Lung (tissue), 12 donors: ENCODE data around the gene LGI1. TPM values are rescaled to one million over a fixed set of nuclear protein-coding genes. Genes with fewer than 3 reads are reported as not detected.

Experiments used
- ATAC-seq: fragments of 200-7000 bp; cut with Tn5 transposase; one replicate; pipeline ENCODE4 v1.9.1; 2020; ENCODE audit warnings: moderate number of reproducible peaks; ENCODE audit not compliant: insufficient read depth, low FRiP score
- DNase-seq, 3 donors: peaks; one replicate each; pipeline ENCODE4 v3.0.0-alpha.2; 2013 to 2017
- H3K27ac ChIP-seq, 2 donors: one replicate each; pipeline ENCODE4 v1.5.1; 2013; ENCODE audit warnings: mild to moderate bottlenecking in 2 of 2, moderate library complexity in 2 of 2, control low read depth in 1 of 2, inconsistent platforms in 1 of 2, low read depth in 1 of 2, low read length in 1 of 2
- H3K27me3 ChIP-seq, 3 donors: one replicate each; pipeline ENCODE4 v1.5.1; 2013; ENCODE audit warnings: low read length in 2 of 3; ENCODE audit not compliant: control insufficient read depth in 3 of 3, insufficient read depth in 3 of 3
- H3K36me3 ChIP-seq, 4 donors: one replicate each; pipeline ENCODE4 v1.5.1; 2013; ENCODE audit warnings: low read length in 4 of 4, mild to moderate bottlenecking in 1 of 4, moderate library complexity in 1 of 4; ENCODE audit not compliant: control insufficient read depth in 4 of 4, insufficient read depth in 4 of 4
- H3K4me1 ChIP-seq, 5 donors: one replicate each; pipeline ENCODE4 v1.5.1; 2013; ENCODE audit warnings: low read length in 5 of 5, mild to moderate bottlenecking in 2 of 5, moderate library complexity in 1 of 5; ENCODE audit not compliant: control insufficient read depth in 5 of 5, insufficient read depth in 5 of 5
- H3K4me3 ChIP-seq: one replicate; pipeline ENCODE4 v1.5.1; 2013; ENCODE audit warnings: mild to moderate bottlenecking, control low read depth, moderate library complexity
- H3K9ac ChIP-seq, 2 donors: one replicate each; pipeline ENCODE4 v1.5.1; 2013; ENCODE audit warnings: low read length in 2 of 2, control low read depth in 1 of 2; ENCODE audit not compliant: insufficient read depth in 1 of 2
- H3K9me3 ChIP-seq, 4 donors: one replicate each; pipeline ENCODE4 v1.5.1; 2013; ENCODE audit warnings: low read length in 3 of 4, mild to moderate bottlenecking in 1 of 4, moderate library complexity in 1 of 4; ENCODE audit not compliant: control insufficient read depth in 4 of 4, insufficient read depth in 3 of 4
- CTCF ChIP-seq: IDR thresholded peaks from 2 replicates; pipeline ENCODE4 v1.5.1; 2012; ENCODE audit warnings: mild to moderate bottlenecking; ENCODE audit errors: control extremely low read depth, extremely low read depth
- WGBS, 2 donors: extraction: QIAGEN DNeasy Blood & Tissue Kit; methylation state at CpG; one replicate each; pipeline ENCODE4 v1.1.7; 2013; 5-methylcytosine and 5-hydroxymethylcytosine counted together
- polyA plus RNA-seq, 2 donors: library from polyadenylated mRNA; stranded (reverse); fragments of 200-250 nt; gene quantifications; one replicate each; pipeline ENCODE4 v1.2.1, GENCODE V29; 2013
- total RNA-seq, 2 donors: library from RNA; depleted of rRNA in 1 of 2; stranded (reverse); fragments of >200 nt in 1 of 2; gene quantifications; one replicate each; pipeline ENCODE4 v1.2.1, GENCODE V29; 2014 to 2021
- donor health status: control.
- donor health status: control.
- donor health status: Bipolar disorder and iron deficiency.
- donor health status: healthy.
- donor health status: DM: yes; HTN: yes; CAD: no.

LGI1 gene
- total and polyA plus RNA-seq, 4 donors, result 0.68 TPM; not detected in 3

- Histone ChIP-seq H3K9ac (no peak overlapping the region), H3K4me1 (no peaks in the 10 kb centered on the region), H3K4me3 (no peak overlapping the region), H3K9me3 (no peaks in the 10 kb centered on the region), H3K27ac (no peak overlapping the region), H3K36me3 (no peaks in the 10 kb centered on the region), H3K27me3 (no peaks in the 10 kb centered on the region)
- ATAC-seq (no peak), DNase-seq (no peak)
- WGBS, 2 donors, result 88 to 91% methylated on average over 3 of the region's 3 CpGs
- no peak for TF ChIP-seq CTCF
Observed at GRCh38 chr10:93788413-93789208, 30.9 kb downstream of the LGI1 start.

GRCh38 chr10:93790439-93790838 lies 32.7 kb downstream of the LGI1 start:
- no peaks in the 10 kb centered on the region for H3K36me3 ChIP-seq
- no peak overlapping the region for H3K4me3 ChIP-seq
- no peaks in the 10 kb centered on the region for H3K4me1 ChIP-seq
- TF ChIP-seq CTCF, result no peak
- no peaks in the 10 kb centered on the region for H3K27me3 ChIP-seq
- WGBS, 2 donors, result 55 to 65% methylated on average over 3 of the region's 3 CpGs
- ATAC-seq (no peak), DNase-seq (peak in 2 of 3 donors; percentile 30 to 46)
- no peak overlapping the region for H3K9ac ChIP-seq
- H3K9me3 ChIP-seq, result no peaks in the 10 kb centered on the region
- H3K27ac ChIP-seq, result no peak overlapping the region

GRCh38 chr10:93796167-93796566 lies 38.4 kb downstream of the LGI1 start:
- Histone ChIP-seq H3K9ac (no peak overlapping the region), H3K27ac (no peak overlapping the region), H3K9me3 (peaks cover 0 to 3% (median 0%) of the 10 kb centered on the region in 4 donors), H3K4me1 (no peaks in the 10 kb centered on the region), H3K4me3 (no peak overlapping the region), H3K27me3 (no peaks in the 10 kb centered on the region), H3K36me3 (no peaks in the 10 kb centered on the region)
- TF ChIP-seq CTCF, result no peak
- ATAC-seq (no peak), DNase-seq (no peak)
- WGBS, 2 donors, result 63 to 64% methylated on average over 2 of the region's 2 CpGs
